HCEC 1CT (cell line): Measurements from ENCODE around the gene SEC24C.
A peak's percentile ranks its signal among the peaks of the same experiment; 100 is the strongest.
"Not testable (repeated sequence)": the region's sequence is repeated elsewhere in the genome, so short reads cannot be mapped to it uniquely, and the experiment has no call there.

Source experiments
- DNase-seq: peaks from one replicate; pipeline ENCODE4 v3.0.0-alpha.2; 2017

Gene SEC24C

DNA sequence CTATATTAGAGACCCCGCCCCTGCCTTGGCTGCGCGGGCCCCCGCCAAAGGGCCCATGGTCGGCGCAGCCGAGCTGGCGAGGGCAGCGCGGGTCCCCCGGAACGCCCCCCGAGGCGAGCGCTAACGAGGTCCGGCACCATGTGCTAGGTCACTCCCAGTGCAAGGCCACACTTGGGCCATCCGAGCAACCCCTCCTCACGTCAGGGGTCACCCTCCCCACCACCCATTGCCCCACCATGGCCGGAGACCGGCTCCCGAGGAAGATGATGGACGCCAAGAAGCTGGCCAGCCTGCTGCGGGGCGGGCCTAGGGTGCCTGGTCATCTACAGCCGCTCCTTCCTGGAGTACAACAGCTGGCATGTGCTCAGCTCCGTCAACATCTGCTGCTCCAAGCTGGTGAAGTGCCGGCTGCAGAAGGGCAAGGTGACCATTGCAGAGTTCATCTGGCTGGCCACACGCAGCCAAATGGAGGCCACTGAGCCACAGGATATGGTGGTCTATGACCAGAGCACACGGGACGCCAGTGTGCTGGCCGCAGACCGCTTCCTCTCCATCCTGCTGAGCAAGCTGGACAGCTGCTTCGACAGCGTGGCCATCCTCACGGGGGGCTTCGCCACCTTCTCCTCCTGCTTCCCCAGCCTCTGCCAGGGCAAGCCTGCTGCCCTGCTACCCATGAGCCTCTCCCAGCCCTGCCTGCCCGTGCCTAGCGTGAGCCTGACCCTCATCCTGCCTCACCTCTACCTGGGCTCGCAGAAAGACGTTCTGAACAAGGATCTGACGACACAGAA lies 12.4 kb upstream of the SEC24C start:
- DNase-seq, result no peak

GRCh38 chr10:73732426-73732825 lies 11.7 kb upstream of the SEC24C start:
- no peak for DNase-seq

DNA sequence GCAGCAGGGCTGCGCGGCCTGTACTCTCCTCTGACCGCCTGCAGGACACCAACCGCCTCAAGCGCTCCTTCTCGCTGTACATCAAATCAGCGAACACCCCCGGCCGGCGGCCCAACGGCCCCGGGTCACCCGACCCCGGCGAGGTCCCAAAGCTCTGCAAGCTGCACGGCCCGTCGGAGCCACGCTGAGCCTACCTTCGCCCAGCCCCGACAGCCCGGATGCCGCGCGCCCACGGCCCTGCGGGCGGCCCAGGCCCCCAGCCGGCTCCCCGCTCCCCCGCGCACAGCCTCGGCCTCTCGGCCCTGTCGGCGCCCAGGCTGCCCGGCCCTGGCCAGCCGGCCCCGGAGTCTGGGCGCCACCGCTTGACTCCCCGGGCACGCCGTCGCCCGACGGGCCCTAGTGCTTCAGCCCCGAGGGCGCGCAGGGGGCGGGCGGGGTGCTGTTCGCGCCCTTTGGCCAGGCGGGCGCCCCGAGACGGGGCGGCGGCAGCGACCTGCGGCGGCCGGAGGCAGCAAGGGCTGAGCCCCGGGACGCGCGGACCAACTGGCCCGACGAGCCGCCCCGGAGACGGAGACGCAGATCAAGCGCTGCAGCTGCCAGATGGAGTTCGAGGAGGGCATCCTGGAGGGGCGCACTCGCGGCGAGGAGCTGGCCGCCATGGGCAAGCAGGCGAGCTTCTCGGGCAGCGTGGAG lies 11.1 kb upstream of the SEC24C start:
- no peak for DNase-seq

DNA sequence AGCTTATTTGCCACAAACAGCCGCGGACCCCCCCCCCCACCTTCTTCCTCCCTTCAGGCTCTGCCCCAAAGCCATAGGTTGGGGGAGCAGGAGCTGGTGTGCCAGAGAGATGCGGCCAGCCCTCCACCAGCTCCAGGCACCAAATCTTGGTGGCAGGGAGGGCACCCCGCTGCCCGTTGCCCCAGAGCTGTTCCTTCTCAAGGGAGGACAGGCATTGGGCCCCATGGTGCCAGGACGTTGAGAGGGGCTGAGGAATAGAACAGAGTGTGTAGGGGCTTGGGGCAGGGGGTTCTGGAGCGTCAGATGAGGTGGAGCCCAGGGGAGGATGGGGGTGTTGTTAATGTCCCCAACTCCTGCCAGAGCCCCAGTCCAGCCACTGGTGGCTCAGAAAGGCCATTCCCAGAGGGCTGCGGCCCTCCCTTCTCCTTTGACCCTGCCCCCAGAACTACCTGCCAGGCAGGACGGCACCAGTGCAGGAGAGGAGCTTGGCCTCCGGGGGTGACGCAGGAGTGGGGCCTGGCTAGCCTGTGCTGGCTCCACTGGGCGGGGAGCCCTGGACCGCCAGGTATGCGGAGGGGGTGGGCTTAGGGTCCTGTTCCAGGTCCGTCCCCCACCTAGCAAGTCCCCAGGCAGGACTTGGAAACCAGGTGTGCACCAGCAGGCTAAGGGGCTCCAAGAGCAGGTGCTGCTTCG lies 10.0 kb upstream of the SEC24C start:
- no peak for DNase-seq

DNA sequence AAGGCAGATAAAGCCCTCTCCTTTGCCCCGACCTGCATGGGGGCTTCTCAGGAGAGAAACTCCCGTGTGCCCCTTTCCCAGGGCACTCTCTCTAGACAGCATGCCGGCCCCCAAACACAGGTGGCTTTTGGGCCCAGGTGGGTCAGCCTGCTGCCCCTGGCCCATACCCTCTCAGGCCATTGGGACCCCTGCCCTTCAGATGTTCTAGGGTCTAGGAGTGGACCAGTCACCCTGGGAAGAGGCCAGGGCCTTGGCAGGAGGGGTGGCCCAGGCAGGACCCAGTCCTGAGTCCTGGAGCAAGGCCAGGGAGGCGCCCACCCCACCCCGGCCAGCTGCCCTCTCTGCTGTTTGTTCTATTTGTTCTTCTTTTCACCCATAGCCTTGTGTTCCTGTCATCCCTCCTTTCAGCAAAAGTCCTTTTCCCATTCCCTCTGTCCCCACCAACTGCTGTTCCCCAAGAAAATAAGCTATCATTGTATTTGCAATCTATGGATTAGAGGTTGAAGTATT lies 9.3 kb upstream of the SEC24C start:
- DNase-seq, result no peak

- DNase-seq, result not testable (repeated sequence)
Observed at GRCh38 chr10:73740501-73741254, 3.5 kb upstream of the SEC24C start.

DNA sequence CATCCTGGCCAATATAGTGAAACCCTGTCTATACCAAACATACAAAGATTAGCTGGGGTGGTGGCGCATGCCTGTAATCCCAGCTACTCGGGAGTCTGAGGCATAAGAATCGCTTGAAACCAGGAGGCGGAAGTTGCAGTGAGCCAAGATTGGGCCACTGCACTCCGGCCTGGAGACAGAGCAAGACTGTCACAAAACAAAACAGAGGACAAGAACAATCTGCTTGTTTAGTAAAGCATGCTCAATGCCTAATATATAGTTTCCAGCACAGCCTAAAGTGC lies 1.8 kb upstream of the SEC24C start:
- DNase-seq, result no peak

DNA sequence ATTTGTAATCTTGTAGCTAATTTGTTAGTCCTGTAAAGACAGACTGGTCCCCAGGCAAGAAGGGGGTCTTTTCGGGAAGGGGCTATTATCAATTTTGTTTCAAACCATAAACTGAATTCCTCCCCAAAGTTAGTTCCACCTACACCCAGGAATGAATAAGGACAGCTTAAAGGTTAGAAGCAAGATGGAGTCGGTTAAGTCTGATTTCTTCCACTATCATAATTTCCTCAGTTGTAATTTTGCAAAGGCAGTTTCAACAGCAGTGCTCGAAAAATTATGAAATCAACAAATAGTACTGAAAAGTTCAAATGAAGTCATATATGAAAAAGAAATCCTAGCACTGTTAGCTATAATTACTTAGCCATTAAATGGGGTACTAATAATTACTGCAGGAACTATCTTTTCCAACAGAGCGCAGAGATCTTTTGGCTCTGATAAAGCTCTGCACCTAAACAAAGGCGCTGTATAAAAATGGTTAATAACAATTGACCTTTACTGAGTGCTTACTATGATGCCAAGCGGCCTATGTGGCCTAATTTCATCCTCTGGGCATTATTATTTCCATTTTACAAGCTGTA lies 756 bp upstream of the SEC24C start:
- no peak for DNase-seq

- DNase-seq, result peak; percentile 53
Observed at GRCh38 chr10:73744664-73744975, 448 bp downstream of the SEC24C start.

- no peak for DNase-seq
Observed at GRCh38 chr10:73746721-73747120, 2.5 kb downstream of the SEC24C start.

DNA sequence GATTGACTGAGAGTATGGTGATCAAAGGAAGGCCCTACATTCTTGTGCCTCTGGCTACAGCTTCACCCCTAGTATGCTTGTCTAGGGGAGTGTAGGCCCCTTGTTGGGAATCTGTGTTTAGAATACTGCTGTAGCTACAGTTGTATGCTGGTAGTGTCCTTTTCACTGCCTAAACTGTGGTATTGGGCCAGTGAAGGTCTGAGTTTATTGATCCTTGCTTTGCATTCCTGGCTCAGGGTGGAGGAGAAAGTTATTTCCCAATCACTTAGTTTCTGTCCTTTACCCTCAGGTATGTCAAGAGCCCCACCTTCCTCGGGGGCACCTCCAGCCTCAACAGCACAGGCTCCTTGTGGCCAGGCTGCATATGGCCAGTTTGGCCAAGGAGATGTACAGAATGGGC lies 6.6 kb downstream of the SEC24C start:
- no peak for DNase-seq

- no peak for DNase-seq
Observed at GRCh38 chr10:73756183-73756582, 12.0 kb downstream of the SEC24C start.

GRCh38 chr10:73758704-73759511 lies 14.7 kb downstream of the SEC24C start:
- DNase-seq, result no peak

- DNase-seq, result no peak
Observed at GRCh38 chr10:73759512-73760115, 15.4 kb downstream of the SEC24C start.

DNA sequence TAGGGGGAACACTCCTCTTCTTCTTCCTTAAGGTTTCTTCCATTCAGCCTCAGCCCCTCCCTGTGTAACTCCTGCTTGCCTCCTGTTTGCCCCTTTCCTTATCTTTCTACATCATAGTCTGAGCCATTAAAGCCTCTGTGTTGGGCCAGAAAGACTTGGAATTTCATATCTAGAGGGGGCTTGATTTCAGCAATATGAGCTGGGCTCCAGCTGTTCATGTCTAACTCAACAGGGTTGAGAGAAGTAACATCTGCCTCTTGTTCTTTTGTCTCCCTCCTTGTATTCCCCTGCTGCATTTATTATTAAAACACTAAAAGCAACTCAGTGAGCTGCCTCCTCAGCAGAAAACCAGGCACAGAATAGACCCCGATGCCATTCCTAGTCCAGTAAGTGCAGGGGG lies 17.6 kb downstream of the SEC24C start:
- no peak for DNase-seq

DNA sequence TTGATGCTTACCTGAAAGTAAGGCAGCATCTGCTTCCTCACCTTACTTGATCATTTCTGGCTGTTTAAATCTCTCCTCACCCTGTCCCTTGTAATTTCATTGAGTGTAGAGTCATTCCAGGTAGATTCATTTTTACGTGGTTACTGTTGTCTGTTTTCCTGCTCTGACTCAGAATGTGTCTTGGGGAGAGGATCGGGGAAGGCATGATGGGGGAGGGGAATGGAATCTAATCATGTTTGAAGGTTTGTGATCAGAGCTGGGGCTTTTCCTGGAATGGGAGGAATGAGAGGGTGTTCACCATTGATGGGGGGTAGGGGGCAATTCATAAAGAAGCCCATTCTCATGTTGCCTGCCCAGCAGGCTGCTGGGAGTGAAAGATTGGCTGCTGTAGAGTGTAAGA lies 18.7 kb downstream of the SEC24C start:
- DNase-seq, result peak; percentile 39

DNA sequence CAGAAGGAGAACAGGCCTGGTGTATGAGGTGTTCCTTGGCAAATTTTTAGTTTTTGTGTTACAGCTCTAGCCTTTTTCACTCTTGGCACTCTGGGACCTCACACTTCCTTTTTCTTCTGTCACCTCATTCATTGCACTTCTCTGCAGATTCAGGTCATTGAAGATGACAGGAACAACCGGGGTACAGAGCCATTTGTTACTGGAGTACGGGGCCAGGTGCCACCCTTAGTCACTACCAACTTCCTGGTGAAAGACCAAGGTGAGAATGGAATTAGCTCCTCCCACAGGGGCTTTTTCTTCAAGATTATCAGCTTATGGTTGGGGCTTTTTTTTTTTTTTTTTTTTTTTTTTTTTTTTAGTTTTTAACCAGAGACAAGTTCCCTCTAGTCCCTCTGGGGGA lies 19.2 kb downstream of the SEC24C start:
- no peak for DNase-seq

GRCh38 chr10:73765066-73765465 lies 20.9 kb downstream of the SEC24C start:
- no peak for DNase-seq

DNA sequence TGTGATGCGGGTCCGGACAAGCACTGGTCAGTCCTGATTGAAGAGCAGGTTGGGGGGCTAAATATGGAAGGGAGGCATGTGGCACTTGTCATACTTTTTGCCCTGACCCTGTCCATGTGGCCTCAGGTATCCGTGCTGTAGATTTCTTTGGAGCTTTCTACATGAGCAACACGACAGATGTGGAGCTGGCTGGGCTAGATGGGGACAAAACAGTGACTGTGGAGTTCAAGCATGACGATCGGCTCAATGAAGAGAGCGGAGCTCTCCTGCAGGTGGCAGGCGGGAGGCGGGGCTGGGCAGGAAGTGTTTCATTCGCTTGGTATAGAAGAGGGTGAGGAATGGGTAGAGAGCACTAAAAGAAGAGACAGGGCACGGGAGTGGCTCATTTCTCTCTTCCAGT lies 24.7 kb downstream of the SEC24C start:
- no peak for DNase-seq

DNA sequence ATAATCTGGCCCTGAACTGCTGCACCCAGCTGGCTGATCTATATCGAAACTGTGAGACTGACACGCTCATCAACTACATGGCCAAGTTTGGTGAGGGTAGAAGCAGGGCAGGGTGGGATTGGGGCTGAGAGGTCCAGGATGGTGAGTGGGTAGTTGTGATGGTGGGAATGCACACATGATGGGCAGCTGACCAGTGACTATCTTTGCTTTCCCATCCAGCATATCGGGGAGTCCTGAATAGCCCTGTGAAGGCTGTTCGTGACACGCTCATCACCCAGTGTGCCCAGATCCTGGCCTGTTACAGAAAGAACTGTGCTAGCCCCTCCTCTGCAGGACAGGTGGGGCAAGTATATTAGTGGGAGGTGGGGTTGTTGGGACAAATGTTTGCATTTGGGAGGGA lies 25.2 kb downstream of the SEC24C start:
- DNase-seq, result no peak

GRCh38 chr10:73771722-73772280 lies 27.6 kb downstream of the SEC24C start:
- DNase-seq, result peak; percentile 7
